BJ (cell line): ENCODE data around the gene LTF. TPM values are rescaled to one million over a fixed set of nuclear protein-coding genes. Genes with fewer than 3 reads are reported as not detected.
"Not testable (repeated sequence)": the region's sequence is repeated elsewhere in the genome, so short reads cannot be mapped to it uniquely, and the experiment has no call there.

ENCODE experiments used
- CTCF ChIA-PET: fragments of 350-600 bp; formaldehyde crosslinking; extraction: SDS; loops from one replicate; lab custom pipeline; 2021; ENCODE audit warnings: antibody characterized with exemption, inconsistent platforms; lab: Yijun Ruan, JAX
- POLR2A ChIA-PET: fragments of 300-600 bp; sonication (Branson Sonifier 250); formaldehyde crosslinking; extraction: SDS; loops from one replicate; lab custom pipeline; 2021; ENCODE audit warnings: antibody characterized with exemption; lab: Charles Lee
- DNase-seq: peaks from one replicate; pipeline ENCODE4 v3.0.0-alpha.2; 2011; ENCODE audit warnings: low read depth
- H3K27me3 ChIP-seq: 2 replicates; pipeline ENCODE4 v1.6.0; 2011; ENCODE audit warnings: low read length; ENCODE audit not compliant: control insufficient read depth, insufficient read depth
- H3K36me3 ChIP-seq: 2 replicates; pipeline ENCODE4 v1.5.1; 2011; ENCODE audit warnings: low read length; ENCODE audit not compliant: control insufficient read depth, insufficient read depth
- H3K4me3 ChIP-seq: 2 replicates; pipeline ENCODE4 v1.5.1; 2011; ENCODE audit warnings: low read depth, mild to moderate bottlenecking, control low read depth, low read length
- polyA plus RNA-seq: library from polyadenylated mRNA; depleted of rRNA; stranded (reverse); fragments of >200 nt; gene quantifications from 2 replicates; pipeline ENCODE4 v1.2.3, GENCODE V29; 2011
- TF ChIP-seq, protein P1 (sequence below): IDR thresholded peaks from 2 replicates; pipeline ENCODE4 v1.5.1; 2011; ENCODE audit warnings: low read depth, mild to moderate bottlenecking, control low read depth, inconsistent platforms, low read length, moderate library complexity; ENCODE audit not compliant: insufficient read depth

Gene LTF
- polyA plus RNA-seq, 1 experiment, result not detected

DNA sequence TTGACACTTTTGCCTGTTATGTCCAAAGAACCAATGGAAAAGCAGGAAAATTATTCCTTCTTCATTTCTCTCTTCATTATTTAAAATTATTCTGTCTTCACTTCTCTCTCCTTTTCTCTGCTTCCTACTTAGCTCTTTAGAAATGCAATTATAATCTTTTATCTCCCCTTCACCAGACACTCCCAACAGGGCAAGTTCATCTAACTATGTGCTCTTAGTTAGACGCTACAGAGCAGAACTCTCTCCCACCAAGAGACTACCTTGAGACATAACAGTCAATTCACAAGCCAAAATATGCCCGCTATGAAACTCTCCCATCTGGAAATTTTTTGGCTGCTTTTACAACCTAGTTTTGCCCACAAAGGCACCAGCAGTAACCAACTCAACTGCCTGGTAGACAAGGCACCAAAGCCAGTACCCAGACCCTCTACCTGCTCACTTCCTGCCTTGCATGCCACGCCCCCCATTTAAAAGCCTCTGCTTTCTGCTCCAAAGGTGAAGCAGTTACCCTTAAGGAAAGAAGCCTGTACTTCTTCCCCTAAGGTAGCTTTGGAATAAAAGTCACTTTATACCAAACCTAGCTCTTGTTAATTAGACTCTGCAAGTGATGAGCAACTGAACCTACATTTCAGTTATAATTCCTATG lies 29.5 kb downstream of the LTF start:
- ChIA-PET CTCF (interaction anchor here (1.8 kb wide), 1 partner anchor 15 kb away, joined by 5 read pairs; no protein-coding TSS in a partner anchor), POLR2A (no interaction called here)
- Histone ChIP-seq H3K4me3 (no peak overlapping the region), H3K36me3 (no peaks in the 10 kb centered on the region), H3K27me3 (peaks cover 4% of the 10 kb centered on the region)
- TF ChIP-seq, protein P1, sequence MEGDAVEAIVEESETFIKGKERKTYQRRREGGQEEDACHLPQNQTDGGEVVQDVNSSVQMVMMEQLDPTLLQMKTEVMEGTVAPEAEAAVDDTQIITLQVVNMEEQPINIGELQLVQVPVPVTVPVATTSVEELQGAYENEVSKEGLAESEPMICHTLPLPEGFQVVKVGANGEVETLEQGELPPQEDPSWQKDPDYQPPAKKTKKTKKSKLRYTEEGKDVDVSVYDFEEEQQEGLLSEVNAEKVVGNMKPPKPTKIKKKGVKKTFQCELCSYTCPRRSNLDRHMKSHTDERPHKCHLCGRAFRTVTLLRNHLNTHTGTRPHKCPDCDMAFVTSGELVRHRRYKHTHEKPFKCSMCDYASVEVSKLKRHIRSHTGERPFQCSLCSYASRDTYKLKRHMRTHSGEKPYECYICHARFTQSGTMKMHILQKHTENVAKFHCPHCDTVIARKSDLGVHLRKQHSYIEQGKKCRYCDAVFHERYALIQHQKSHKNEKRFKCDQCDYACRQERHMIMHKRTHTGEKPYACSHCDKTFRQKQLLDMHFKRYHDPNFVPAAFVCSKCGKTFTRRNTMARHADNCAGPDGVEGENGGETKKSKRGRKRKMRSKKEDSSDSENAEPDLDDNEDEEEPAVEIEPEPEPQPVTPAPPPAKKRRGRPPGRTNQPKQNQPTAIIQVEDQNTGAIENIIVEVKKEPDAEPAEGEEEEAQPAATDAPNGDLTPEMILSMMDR, result no peak
- no peak for DNase-seq

GRCh38 chr3:46433841-46434240 lies 30.9 kb downstream of the LTF start:
- CTCF ChIA-PET, result no interaction called here
- Histone ChIP-seq H3K27me3 (peaks cover 4% of the 10 kb centered on the region; the same call in 1 of the 2 replicates), H3K36me3 (no peaks in the 10 kb centered on the region), H3K4me3 (no peak overlapping the region)
- POLR2A ChIA-PET, result no interaction called here
- no peak for DNase-seq
- TF ChIP-seq, protein P1, result no peak

DNA sequence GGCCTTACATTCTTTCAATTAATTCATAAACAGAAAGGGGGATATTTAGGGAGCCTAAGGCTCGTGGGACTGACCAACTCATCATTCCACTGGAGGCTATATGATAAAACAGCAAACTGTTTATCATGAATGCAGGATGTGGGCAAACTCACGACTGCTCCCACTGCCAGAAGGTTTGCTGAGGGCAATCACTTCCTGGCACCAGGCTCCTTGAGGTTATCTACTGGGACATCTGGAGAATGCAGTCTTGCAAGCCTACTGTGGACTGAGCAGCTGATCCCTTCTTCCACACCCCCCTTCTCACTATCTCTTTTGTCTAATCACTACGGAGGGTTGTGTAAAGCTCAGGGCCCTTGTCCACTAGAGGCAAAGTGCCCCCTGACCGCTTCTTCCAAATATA lies 31.6 kb downstream of the LTF start:
- POLR2A ChIA-PET, H3K36me3 ChIP-seq, H3K4me3 ChIP-seq, DNase-seq, CTCF ChIA-PET, H3K27me3 ChIP-seq: not testable (repeated sequence)

GRCh38 chr3:46431905-46432304 lies 32.8 kb downstream of the LTF start:
- DNase-seq, H3K4me3 ChIP-seq, POLR2A ChIA-PET, H3K27me3 ChIP-seq, H3K36me3 ChIP-seq: not testable (repeated sequence)
- CTCF ChIA-PET, result interaction anchor here (1.0 to 1.7 kb wide), 2 partner anchors 14 to 127 kb away, joined by 3 to 6 read pairs; no protein-coding TSS in a partner anchor

- CTCF ChIA-PET, result interaction anchor here (1.0 to 1.7 kb wide), 3 partner anchors 13 to 128 kb away, joined by 3 to 6 read pairs (median 3); no protein-coding TSS in a partner anchor
- POLR2A ChIA-PET, H3K27me3 ChIP-seq, H3K36me3 ChIP-seq, H3K4me3 ChIP-seq, DNase-seq: not testable (repeated sequence)
Measured at GRCh38 chr3:46430879-46431278, 33.8 kb downstream of the LTF start.

DNA sequence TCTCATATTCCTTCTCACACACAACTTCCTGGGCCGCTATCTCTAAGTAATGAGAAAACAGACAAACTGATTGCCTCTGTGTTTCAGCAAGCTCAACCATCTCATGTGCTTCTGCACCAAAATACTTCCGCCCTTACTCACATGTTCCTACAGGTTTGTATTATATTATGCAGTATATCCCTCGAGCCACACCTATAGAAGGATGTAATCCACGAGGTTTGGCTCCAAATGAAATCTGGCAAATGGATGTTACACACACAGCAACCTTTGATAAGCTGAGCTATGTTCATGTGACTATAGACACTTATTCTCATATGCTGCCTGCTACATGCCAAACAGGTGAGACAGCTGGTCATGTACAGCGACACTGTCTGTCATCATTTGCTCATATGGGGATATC lies 35.0 kb downstream of the LTF start:
- no peaks in the 10 kb centered on the region for H3K36me3 ChIP-seq
- ChIA-PET CTCF (interaction anchor here (1.2 to 1.3 kb wide), 2 partner anchors 21 to 42 kb away, joined by 3 to 4 read pairs; no protein-coding TSS in a partner anchor), POLR2A (no interaction called here)
- TF ChIP-seq, protein P1, result no peak
- no peak for DNase-seq
- H3K27me3 ChIP-seq, result no peaks in the 10 kb centered on the region
- no peak overlapping the region for H3K4me3 ChIP-seq
